CD4-positive, alpha-beta T cell treated with Interleukin-17A for 1 hour (primary cell): Measurements from ENCODE around the gene SPRR2D.

ENCODE experiments used
- DNase-seq: peaks from one replicate; pipeline ENCODE4 v3.0.0-alpha.2; 2020

SPRR2D gene

DNA sequence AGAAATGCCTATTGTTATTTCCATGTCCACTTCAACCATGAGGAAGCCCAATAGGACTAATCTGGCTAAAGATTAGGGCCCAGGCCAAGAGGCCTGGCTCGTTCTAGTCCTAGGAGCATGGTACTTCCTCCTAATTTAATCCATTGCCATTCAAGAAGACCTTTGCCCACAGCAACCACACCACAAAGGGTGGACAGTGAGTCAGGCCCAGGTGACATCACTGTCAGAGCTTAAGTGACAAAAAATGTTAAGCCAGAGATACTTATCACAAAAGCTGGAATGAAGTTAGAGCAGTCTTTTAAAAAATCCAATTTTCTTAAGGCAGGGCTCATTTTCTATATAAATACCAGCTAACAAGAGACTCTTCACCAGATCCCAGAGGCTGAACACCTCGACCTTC lies 39.5 kb downstream of the SPRR2D start, which contains the start of gene SPRR3:
TSS of gene SPRR3 (plus strand) at position 368 of the 400 bp plus-strand sequence. CDS start 1,272 bp downstream, outside the sequence.
- no peak for DNase-seq

DNA sequence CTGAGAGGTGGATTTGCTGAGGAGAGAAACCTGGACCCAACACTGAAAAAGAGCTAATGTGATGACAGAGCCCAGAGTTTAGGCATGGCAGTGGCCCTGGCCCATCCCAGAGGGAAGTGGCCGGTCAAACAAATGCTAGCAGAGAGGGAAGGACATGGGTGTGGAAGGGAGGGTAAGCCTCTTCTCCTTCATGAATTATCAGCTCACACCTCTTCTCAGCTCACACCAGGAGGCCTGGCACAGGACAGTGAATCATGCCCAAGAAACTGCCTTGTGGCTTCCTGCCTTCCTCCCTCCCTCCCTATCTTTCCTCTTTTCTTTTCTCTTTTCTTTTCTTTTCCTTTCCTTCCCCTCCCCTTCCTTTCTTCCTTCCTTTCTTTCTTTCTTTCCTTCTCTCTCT lies 40.6 kb downstream of the SPRR2D start:
- DNase-seq, result no peak

DNA sequence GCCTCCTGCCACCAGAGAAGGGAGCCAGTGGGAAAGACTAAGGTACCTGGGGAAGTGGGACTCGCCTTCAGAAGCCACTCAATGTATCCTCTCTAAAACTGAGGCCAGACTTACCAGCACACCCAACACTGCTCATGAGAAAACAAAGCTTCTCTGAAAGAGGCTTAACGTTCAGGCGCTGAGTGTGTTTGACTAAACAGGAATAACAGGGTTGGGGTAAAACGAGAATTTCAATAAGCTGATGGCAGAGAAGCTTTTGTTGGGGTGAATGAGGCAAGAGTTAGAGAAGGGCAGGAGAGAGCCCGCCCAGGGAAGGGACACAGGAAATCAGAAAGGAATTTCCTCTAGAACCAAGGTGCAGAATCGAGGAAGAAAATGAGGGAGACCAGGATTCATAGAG lies 41.1 kb downstream of the SPRR2D start:
- no peak for DNase-seq

DNA sequence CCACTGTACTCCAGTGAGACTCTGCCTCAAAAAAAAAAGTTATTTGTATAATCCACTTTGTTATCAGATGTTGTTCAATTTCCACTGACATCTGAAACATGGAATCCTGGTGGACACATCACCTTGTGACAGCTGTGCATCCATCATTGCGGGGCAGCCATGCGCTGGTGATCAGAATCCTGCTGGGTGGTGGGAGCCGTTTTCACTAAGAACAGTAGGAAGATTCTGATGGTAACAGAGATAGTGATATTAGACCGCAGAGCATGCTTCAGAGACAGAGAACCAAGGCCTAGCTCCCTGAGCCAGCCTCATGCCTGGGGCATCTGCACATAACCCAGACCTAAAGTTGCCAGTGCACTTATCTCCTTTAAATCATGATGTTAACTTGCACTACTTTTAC lies 42.4 kb downstream of the SPRR2D start:
- DNase-seq, result no peak

DNA sequence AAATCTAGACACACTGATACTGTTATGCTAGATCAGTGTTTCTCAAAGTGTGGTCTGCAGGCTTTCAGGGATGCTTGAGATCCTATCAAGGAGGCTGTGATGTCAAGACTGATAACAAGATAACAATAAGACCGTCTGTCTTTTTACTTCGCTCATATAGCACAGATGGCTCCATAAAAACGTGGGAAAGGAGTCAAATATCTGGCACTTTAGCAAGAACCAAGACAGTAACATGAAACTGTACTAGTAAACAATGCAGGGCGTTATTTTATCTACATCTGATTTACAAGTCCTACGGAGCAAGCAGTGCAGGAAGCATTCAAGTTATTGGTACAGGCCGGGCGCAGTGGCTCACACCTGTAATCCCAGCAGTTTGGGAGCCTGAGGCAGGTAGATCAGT lies 43.0 kb downstream of the SPRR2D start:
- no peak for DNase-seq

DNA sequence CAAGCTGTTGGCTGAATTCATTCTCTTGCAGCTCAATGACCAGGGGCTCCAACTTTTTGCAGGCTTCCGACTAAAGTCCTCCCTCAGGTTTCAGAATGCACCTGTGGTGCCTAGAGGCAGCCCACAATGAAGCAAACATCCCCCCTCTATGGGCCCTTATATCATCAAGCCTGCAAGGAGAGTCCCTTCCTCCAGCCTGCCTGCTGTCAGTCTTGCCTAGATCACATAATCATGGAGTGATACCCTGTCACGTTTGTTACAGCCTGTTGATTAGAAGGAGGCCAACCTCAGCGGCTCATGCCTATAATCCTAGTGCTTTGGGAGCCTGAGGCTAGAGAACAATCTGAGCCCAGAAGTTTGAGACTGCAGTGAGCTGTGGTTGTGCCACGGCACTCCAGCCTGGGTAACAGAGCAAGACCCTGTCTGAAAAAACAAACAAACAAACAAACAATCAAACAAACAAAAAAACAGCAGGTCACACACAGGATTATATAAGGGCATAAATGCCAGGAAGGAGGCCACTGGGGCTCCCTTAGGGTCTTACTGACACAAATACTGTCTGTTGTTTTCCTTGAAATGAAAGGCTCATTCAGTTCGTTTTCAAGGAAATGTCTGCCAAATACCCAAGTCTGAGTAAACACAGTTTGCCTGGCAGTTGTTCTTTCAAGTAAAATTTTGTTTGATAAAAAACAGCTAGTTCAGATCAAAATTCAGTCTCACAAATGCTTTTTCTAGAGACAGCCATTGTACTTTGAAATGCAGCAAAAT lies 44.1 kb downstream of the SPRR2D start:
- DNase-seq, result no peak

DNA sequence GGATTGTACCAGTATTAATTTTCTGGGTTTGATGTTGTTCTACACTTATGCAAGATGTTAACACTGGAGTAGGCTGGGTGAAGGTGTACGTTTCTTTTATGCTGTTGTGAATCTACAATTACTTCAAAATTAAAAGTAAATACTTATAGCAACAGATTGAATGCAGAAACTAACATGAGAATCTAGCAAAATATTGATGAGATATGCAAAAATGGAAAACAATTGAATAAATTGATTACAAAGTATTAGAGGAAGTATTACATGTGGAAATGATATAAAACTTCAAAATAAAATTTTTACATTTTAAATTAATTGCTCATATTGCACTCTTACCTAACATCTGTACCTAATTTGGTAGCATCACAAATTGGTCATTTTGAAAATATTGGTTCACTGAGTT lies 45.1 kb downstream of the SPRR2D start:
- no peak for DNase-seq

DNA sequence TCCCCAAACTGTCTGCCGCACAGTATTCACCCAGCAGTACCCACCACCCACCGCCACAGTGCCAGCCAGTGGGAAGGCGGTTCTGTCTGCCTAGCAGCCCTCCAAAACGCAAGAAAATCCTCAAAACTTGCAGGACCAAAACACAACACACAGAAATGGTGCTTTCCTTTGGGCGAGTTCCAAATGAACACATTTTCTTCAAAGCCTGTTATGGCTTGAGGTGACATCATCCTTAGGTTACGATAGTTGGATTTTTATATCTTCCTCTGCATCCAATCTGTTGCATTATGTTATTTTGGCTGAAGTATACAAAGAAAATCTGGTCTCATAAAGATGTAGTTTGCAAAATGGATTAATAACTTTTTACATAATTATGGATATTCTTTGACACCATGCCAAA lies 47.7 kb downstream of the SPRR2D start:
- no peak for DNase-seq
